Measurements from ENCODE around the gene GDPD5.

Gene GDPD5

DNA sequence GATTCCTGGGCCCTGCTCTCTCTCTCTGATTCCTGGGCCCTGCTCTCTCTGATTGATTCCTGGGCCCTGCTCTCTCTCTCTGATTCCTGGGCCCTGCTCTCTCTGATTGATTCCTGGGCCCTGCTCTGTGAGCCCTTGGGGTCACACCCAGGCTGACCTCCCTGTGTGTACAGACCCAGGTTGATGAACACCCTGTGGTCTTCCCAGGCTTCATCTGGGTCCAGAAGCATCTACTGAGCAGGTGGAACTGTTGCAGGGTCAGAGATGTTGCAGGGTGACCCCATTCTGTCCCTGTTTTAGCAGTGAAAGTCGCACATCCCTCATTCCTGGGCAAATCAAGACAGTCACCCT lies 16.3 kb upstream of the GDPD5 start:
- Histone ChIP-seq H3K27ac (ENCODE audit: low read depth, low read length) (no peak overlapping the region), H3K79me2 (ENCODE audit: control insufficient read depth, insufficient read depth, low read length, unreplicated experiment) (no peaks in the 10 kb centered on the region), H3K27me3 (ENCODE audit: insufficient read depth, low read length) (no peaks in the 10 kb centered on the region)

DNA sequence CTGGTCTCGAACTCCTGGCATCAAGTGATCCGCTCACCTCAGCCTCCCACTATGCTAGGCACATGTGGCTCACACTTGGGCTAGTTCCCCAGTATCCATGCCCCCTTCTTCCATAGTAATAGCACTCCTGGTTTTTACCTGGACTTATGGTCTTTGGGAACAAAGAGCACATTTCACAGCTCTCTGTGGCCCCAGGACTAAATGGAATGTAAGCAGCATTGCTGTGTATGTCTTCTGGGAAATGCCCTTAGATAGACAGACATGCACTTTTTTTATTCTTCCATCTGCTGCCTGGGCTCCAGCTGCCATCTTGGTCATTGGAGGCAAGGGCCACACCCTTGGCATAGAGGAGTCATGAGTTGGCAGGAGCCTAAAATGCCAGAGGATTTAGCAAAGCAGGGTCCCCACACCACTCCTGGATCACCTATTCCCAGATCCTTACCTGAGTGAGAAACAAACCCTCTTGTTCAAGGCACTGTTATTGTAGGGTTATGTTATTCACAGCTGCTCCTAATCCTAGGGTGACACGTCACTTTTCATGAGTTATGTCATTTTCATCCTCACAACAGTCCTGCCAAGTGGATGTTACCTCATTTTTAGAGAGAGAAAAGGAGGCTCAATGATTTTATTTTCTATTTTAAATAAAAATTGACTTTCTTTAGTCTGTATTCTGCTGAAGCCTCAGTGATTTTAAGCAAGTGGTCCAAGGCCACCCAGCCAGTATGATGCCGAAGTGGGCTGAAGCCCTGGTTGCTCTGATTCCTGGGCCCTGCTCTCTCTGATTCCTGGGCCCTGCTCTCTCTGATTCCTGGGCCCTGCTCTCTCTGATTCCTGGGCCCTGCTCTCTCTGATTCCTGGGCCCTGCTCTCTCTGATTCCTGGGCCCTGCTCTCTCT lies 15.7 kb upstream of the GDPD5 start:
- Histone ChIP-seq H3K27me3 (ENCODE audit: insufficient read depth, low read length) (no peaks in the 10 kb centered on the region), H3K36me3 (ENCODE audit: insufficient read depth, low read length) (no peaks in the 10 kb centered on the region), H3K27ac (ENCODE audit: low read depth, low read length) (no peak overlapping the region), H3K4me3 (ENCODE audit: low read depth, low read length) (no peak overlapping the region), H3K79me2 (ENCODE audit: control insufficient read depth, insufficient read depth, low read length, unreplicated experiment) (no peaks in the 10 kb centered on the region), H2AFZ (ENCODE audit: low read length, unreplicated experiment) (no peak overlapping the region), H3K4me1 (ENCODE audit: control insufficient read depth, insufficient read depth, low read length, unreplicated experiment) (no peaks in the 10 kb centered on the region)

More for the DNA sequence above, 16.3 kb upstream of the GDPD5 start:
- Histone ChIP-seq H3K4me3 (ENCODE audit: low read depth, low read length) (no peak overlapping the region), H2AFZ (ENCODE audit: low read length, unreplicated experiment) (no peak overlapping the region), H3K36me3 (ENCODE audit: insufficient read depth, low read length) (no peaks in the 10 kb centered on the region), H3K4me1 (ENCODE audit: control insufficient read depth, insufficient read depth, low read length, unreplicated experiment) (no peaks in the 10 kb centered on the region)

DNA sequence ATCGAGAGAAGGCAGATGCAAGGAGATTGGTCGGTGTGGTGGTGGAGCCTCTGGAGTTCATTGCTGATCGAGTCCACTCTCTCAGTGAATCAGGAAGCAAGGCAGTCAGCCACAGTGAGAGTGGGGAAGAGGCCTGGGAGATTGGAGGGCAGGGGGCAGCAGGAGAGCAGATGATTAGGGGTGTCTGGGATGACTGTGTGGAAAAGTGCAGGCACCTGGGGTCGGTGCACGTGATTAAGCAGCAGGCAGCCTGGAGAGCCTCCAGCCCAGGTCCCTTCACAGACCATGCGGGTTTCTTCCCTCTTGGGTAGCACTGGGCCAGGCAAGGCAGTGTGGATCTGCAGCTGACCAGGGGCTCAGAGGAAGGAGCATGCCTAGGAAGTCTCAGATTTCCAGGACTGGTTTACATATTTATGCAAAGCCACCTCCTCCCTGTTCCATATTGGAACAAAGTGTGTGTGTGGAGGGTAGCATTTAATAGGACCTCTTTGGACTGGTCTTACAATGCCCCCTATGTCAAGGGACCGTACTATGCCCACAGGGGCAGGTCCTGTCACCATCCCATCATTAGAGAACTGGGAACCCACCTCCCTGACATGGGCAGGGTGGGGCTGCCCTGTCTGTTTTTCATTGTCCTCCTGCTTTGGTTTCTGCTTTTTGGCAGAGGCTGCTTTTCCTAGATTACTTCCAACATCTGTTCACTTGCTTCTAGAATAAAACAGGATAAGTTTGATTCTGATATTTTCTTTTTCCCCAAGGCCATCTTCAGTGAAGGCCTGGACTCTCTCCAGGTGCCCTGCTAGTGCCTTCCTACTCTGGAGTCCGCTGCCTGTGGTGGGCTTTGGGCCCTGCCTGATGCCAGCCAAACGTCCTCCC lies 14.0 kb upstream of the GDPD5 start:
- Histone ChIP-seq H3K27ac (ENCODE audit: low read depth, low read length) (no peak overlapping the region), H3K4me3 (ENCODE audit: low read depth, low read length) (no peak overlapping the region), H3K4me1 (ENCODE audit: control insufficient read depth, insufficient read depth, low read length, unreplicated experiment) (no peaks in the 10 kb centered on the region), H3K27me3 (ENCODE audit: insufficient read depth, low read length) (no peaks in the 10 kb centered on the region), H3K36me3 (ENCODE audit: insufficient read depth, low read length) (no peaks in the 10 kb centered on the region), H3K79me2 (ENCODE audit: control insufficient read depth, insufficient read depth, low read length, unreplicated experiment) (no peaks in the 10 kb centered on the region), H2AFZ (ENCODE audit: low read length, unreplicated experiment) (no peak overlapping the region)

DNA sequence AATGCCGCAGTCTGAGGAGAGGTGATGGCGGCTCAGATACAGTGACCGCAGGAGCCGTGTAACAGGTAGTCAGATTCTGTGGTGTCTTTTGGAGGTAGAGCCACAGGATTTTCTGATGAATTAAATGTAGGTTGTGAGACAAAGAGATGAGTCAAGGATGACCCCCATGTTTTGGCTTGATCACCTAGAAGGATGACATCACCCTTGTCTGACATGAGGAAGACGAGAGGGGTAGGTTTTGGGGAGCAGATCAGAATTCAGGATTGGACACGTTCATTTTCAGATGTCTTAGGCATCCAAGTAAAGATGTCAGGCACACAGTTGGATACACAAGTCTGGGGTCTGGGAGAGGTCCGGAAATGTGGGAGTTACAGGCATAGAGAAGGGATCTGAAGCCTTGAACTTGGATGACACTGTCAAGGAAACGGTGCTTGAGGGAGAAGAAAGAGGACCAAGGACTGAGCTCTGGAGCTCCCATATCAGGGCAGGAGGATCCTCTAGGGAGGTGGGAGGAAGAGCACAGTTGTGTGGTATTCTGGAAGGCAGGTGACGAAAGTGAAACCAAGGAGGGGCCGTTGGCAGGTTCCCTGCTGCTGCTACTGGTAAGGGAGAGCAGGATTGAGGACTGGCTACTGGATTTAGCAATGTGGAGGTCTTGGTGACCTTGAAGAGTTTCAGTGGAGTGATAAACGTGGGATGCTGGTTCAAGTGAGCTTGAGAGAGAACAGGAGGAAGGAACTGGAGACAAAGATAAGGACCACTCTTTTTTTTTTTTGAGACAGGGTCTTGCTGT lies 12.6 kb upstream of the GDPD5 start:
- H3K27me3 ChIP-seq (ENCODE audit: insufficient read depth, low read length), result no peaks in the 10 kb centered on the region
- H3K36me3 ChIP-seq (ENCODE audit: insufficient read depth, low read length), result no peaks in the 10 kb centered on the region
- peaks cover 7% of the 10 kb centered on the region for H3K4me1 ChIP-seq (ENCODE audit: control insufficient read depth, insufficient read depth, low read length, unreplicated experiment)
- no peak overlapping the region for H3K4me3 ChIP-seq (ENCODE audit: low read depth, low read length)
- H2AFZ ChIP-seq (ENCODE audit: low read length, unreplicated experiment), result no peak overlapping the region
- no peaks in the 10 kb centered on the region for H3K79me2 ChIP-seq (ENCODE audit: control insufficient read depth, insufficient read depth, low read length, unreplicated experiment)
- H3K27ac ChIP-seq (ENCODE audit: low read depth, low read length), result no peak overlapping the region

DNA sequence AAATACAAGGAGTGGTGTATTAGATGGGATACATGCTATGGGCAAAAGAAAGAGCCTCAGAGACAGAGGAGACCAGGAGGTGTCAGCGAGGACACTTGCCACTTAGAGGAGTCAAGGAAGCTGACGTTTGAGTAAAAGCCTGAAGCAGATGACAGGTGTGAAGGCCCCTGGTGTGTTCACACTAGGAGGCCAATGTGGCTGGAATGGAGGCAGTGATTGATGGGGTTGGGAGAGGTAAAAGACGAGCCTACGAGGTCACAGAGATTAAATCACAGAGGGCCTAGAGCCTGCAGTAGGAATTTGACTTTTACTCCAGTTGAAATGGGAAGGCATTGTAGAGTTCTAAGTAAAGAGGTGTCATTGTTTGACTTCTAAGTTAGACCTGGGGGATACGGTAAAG lies 12.0 kb upstream of the GDPD5 start:
- Histone ChIP-seq H3K79me2 (ENCODE audit: control insufficient read depth, insufficient read depth, low read length, unreplicated experiment) (no peaks in the 10 kb centered on the region), H3K36me3 (ENCODE audit: insufficient read depth, low read length) (no peaks in the 10 kb centered on the region), H2AFZ (ENCODE audit: low read length, unreplicated experiment) (no peak overlapping the region), H3K27me3 (ENCODE audit: insufficient read depth, low read length) (no peaks in the 10 kb centered on the region), H3K4me3 (ENCODE audit: low read depth, low read length) (no peak overlapping the region), H3K4me1 (ENCODE audit: control insufficient read depth, insufficient read depth, low read length, unreplicated experiment) (peaks cover 7% of the 10 kb centered on the region), H3K27ac (ENCODE audit: low read depth, low read length) (no peak overlapping the region)

DNA sequence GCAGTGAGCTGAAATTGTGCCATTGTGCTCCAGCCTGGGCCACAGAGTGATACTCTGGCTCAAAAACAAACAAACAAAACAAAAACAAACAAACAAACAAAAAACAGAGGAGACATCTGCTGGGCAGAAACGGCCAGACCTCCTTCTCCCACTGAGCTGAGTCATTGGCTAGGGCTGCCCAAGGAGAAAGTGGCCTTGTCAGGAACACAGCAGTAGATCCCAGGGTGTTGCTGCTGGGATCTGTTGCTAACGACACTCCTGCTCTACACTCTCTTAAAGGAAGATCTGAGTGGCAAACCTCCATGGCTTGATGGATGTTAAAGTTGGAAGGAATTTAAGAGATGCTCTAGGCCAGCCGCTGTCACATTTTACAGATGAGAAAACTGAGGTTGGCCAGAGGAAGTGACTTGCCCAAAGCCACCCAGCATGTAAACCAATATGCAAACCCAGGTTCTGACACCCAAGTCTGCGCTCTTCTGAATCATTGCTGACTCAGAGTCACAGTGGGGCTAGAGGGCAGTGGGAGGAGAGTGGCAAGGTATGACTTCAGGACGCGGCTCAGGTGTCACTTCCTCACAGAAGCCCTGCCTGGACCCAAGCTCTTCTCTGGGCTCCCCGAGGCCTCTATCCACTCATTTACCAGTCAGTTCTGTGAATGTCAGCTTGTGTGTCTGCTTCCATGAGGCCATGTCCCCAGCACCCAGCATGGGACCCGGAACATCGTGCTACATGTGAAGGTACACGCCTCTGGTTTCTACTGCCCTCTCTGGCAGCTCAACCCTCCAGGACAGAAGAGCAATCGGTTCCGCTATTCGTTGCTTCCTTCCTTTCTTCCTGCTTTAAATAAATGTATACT lies 11.3 kb upstream of the GDPD5 start:
- Histone ChIP-seq H3K79me2 (ENCODE audit: control insufficient read depth, insufficient read depth, low read length, unreplicated experiment) (no peaks in the 10 kb centered on the region), H2AFZ (ENCODE audit: low read length, unreplicated experiment) (no peak overlapping the region)

DNA sequence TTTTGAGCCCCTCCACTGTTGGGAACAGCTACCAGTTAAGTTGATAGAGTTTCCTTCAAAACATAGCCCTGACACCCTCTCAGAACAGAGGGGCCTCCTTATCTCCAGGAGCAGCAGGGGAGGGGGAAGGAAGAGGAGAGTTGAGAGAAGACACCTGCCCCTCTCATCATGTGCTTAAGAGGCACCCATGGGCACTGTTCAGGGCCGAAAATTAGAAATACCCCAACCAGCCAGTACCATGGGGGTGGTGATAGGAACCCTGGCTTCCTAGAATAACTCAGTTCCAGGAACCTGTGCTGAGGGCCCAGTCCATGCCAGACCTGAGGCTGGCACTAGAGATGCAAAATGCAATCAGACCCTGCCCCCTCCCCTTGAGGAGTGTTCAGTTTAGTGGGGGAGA lies 9.3 kb upstream of the GDPD5 start:
- Histone ChIP-seq H3K27me3 (ENCODE audit: insufficient read depth, low read length) (no peaks in the 10 kb centered on the region), H3K36me3 (ENCODE audit: insufficient read depth, low read length) (no peaks in the 10 kb centered on the region), H3K4me1 (ENCODE audit: control insufficient read depth, insufficient read depth, low read length, unreplicated experiment) (peaks cover 7% of the 10 kb centered on the region), H3K27ac (ENCODE audit: low read depth, low read length) (no peak overlapping the region), H3K4me3 (ENCODE audit: low read depth, low read length) (no peak overlapping the region), H2AFZ (ENCODE audit: low read length, unreplicated experiment) (no peak overlapping the region), H3K79me2 (ENCODE audit: control insufficient read depth, insufficient read depth, low read length, unreplicated experiment) (no peaks in the 10 kb centered on the region)

More for the DNA sequence above, 11.3 kb upstream of the GDPD5 start:
- Histone ChIP-seq H3K27me3 (ENCODE audit: insufficient read depth, low read length) (no peaks in the 10 kb centered on the region), H3K36me3 (ENCODE audit: insufficient read depth, low read length) (no peaks in the 10 kb centered on the region), H3K27ac (ENCODE audit: low read depth, low read length) (no peak overlapping the region), H3K4me3 (ENCODE audit: low read depth, low read length) (no peak overlapping the region), H3K4me1 (ENCODE audit: control insufficient read depth, insufficient read depth, low read length, unreplicated experiment) (peaks cover 7% of the 10 kb centered on the region)

DNA sequence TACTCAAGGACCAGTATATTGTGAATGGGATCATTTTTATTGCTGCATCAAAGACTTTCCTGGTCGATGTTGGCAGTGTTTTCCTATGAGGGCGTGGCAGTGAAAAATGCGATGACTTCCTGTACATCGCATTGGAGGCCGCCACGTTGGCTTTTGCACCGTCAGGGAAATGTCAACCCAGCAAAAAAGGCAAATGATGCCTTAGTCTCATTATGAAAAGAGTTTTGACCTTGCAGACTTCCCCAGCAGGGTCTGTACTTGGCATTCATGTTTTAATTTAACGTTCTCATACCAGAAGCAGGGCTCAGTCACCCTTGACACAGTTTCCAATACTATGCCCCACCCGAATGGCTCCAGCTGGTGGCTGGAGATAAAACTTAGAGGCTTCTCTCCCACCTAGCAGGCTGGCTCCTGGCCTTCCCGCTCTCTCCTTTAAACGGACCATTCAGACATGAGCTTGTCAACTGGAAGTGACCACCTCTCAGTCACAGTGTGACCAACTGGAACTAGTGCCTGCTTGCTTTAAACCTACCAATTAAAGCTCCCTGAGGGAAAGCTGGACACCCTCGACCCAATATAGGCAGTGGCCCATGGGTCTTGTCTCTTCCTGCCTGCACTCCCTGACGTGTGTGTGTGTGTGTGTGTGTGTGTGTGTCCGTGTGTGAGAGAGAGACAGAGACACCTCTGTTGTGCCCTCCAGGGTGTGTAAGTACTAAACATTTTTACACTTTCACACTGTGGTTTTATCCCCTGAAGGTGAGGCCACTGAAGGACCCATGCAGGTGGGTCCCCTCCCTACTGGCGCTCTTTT lies 8.7 kb upstream of the GDPD5 start:
- Histone ChIP-seq H3K27me3 (ENCODE audit: insufficient read depth, low read length) (no peaks in the 10 kb centered on the region), H3K4me3 (ENCODE audit: low read depth, low read length) (no peak overlapping the region), H3K36me3 (ENCODE audit: insufficient read depth, low read length) (no peaks in the 10 kb centered on the region), H3K79me2 (ENCODE audit: control insufficient read depth, insufficient read depth, low read length, unreplicated experiment) (no peaks in the 10 kb centered on the region), H3K27ac (ENCODE audit: low read depth, low read length) (no peak overlapping the region), H2AFZ (ENCODE audit: low read length, unreplicated experiment) (no peak overlapping the region), H3K4me1 (ENCODE audit: control insufficient read depth, insufficient read depth, low read length, unreplicated experiment) (peaks cover 7% of the 10 kb centered on the region)

DNA sequence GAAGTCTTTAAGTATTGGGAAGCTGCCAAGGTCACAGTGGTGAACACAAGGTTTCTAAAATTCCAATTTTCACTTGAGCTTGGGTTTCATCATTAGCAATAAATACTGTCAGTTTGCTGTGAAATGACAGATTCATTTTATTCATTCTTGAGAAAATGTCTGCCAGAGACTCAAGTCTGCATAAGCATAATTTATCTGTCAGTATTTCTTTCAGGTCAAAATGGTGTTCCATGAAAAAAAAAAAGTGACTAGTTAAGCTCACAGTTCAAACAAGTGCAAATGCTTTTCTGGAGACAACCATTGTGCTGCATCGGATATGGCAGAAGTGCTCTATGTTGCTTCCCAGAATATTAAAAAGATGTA lies 8.1 kb upstream of the GDPD5 start:
- Histone ChIP-seq H3K4me1 (ENCODE audit: control insufficient read depth, insufficient read depth, low read length, unreplicated experiment) (peaks cover 7% of the 10 kb centered on the region), H3K36me3 (ENCODE audit: insufficient read depth, low read length) (no peaks in the 10 kb centered on the region), H3K4me3 (ENCODE audit: low read depth, low read length) (no peak overlapping the region), H2AFZ (ENCODE audit: low read length, unreplicated experiment) (no peak overlapping the region), H3K27me3 (ENCODE audit: insufficient read depth, low read length) (no peaks in the 10 kb centered on the region), H3K79me2 (ENCODE audit: control insufficient read depth, insufficient read depth, low read length, unreplicated experiment) (no peaks in the 10 kb centered on the region), H3K27ac (ENCODE audit: low read depth, low read length) (no peak overlapping the region)

All from ACC112 (cell line).